HepG2 (cell line): ENCODE measurements around the gene TRIM69. TPM values are rescaled to one million over a fixed set of nuclear protein-coding genes. Genes with fewer than 3 reads are reported as not detected.

Experiments used
- ARNT2 ChIP-seq: sonication (generic); formaldehyde crosslinking; IDR thresholded peaks from 2 replicates; pipeline ENCODE4 v1.8.0; 2022; ENCODE audit warnings: mild to moderate bottlenecking, low read depth, missing genetic modification reagents, moderate library complexity
- ERF ChIP-seq: IDR thresholded peaks from 2 replicates; pipeline ENCODE4 v1.6.1; 2018; ENCODE audit warnings: missing biosample characterization, missing genetic modification reagents
- HHEX ChIP-seq: IDR thresholded peaks from 2 replicates; pipeline ENCODE4 v1.6.1; 2016; ENCODE audit warnings: control low read depth
- IRF9 ChIP-seq: sonication (generic); formaldehyde crosslinking; IDR thresholded peaks from 2 replicates; pipeline ENCODE4 v1.8.0; 2022; ENCODE audit warnings: missing genetic modification reagents, mild to moderate bottlenecking, borderline replicate concordance
- KAT8 ChIP-seq: IDR thresholded peaks from 2 replicates; pipeline ENCODE4 v1.6.1; 2016; ENCODE audit warnings: missing genetic modification reagents, missing compliant biosample characterization
- MTERF4 ChIP-seq: sonication (generic); formaldehyde crosslinking; IDR thresholded peaks from 2 replicates; pipeline ENCODE4 v1.8.0; 2023; ENCODE audit warnings: mild to moderate bottlenecking, missing genetic modification reagents
- NFYB ChIP-seq: sonication (generic); formaldehyde crosslinking; IDR thresholded peaks from 2 replicates; pipeline ENCODE4 v1.4.0; 2020; ENCODE audit warnings: missing genetic modification reagents
- PRDM4 ChIP-seq: sonication (generic); formaldehyde crosslinking; IDR thresholded peaks from 2 replicates; pipeline ENCODE4 v1.9.0; 2021; ENCODE audit warnings: missing genetic modification reagents, borderline replicate concordance
- SALL1 ChIP-seq: sonication (generic); formaldehyde crosslinking; IDR thresholded peaks from 2 replicates; pipeline ENCODE4 v1.8.0; 2022; ENCODE audit warnings: mild to moderate bottlenecking, missing genetic modification reagents
- SRY ChIP-seq: sonication (generic); formaldehyde crosslinking; IDR thresholded peaks from 2 replicates; pipeline ENCODE4 v1.8.0; 2022; ENCODE audit warnings: mild to moderate bottlenecking, missing genetic modification reagents
- TSC22D2 ChIP-seq: sonication (generic); formaldehyde crosslinking; IDR thresholded peaks from 2 replicates; pipeline ENCODE4 v1.5.1; 2020; ENCODE audit warnings: missing genetic modification reagents, mild to moderate bottlenecking, borderline replicate concordance
- ZMYM4 ChIP-seq: sonication (generic); formaldehyde crosslinking; IDR thresholded peaks from 2 replicates; pipeline ENCODE4 v1.8.1; 2023; ENCODE audit warnings: mild to moderate bottlenecking, missing genetic modification reagents
- ZNF687 ChIP-seq: sonication (generic); formaldehyde crosslinking; IDR thresholded peaks from 2 replicates; pipeline ENCODE4 v1.5.1; 2020; ENCODE audit warnings: mild to moderate bottlenecking, missing genetic modification reagents, moderate library complexity
- ZNF737 ChIP-seq: sonication (generic); formaldehyde crosslinking; IDR thresholded peaks from 2 replicates; pipeline ENCODE4 v1.5.0; 2020; ENCODE audit warnings: missing genetic modification reagents, mild to moderate bottlenecking, borderline replicate concordance
- ZNF788 ChIP-seq: sonication (generic); formaldehyde crosslinking; IDR thresholded peaks from 2 replicates; pipeline ENCODE4 v1.5.0; 2020; ENCODE audit warnings: mild to moderate bottlenecking, missing genetic modification reagents, borderline replicate concordance
- ZNF792 ChIP-seq: IDR thresholded peaks from 2 replicates; pipeline ENCODE4 v1.6.1; 2016
- ZNF883 ChIP-seq: sonication (generic); formaldehyde crosslinking; IDR thresholded peaks from 2 replicates; pipeline ENCODE4 v1.5.1; 2020; ENCODE audit warnings: mild to moderate bottlenecking, missing genetic modification reagents; ENCODE audit errors: not compliant biosample characterization
- ZSCAN29 ChIP-seq: sonication (generic); formaldehyde crosslinking; conservative IDR thresholded peaks from 2 replicates; pipeline ENCODE4 v1.4.0; 2020; ENCODE audit warnings: mild to moderate bottlenecking, missing genetic modification reagents
- ZSCAN5A ChIP-seq: sonication (generic); formaldehyde crosslinking; IDR thresholded peaks from 2 replicates; pipeline ENCODE4 v1.8.0; 2022; ENCODE audit warnings: mild to moderate bottlenecking, missing genetic modification reagents, borderline replicate concordance
- polyA plus RNA-seq, 8 experiments: library from polyadenylated mRNA; depleted of rRNA in 3 of 8; stranded (reverse) in 7 of 8; unstranded in 1 of 8; fragments of >200 nt; fragmentation: Illumina TruSeq in 4 of 8; extraction: Trizol in 4 of 8; gene quantifications; 2 replicates each; pipeline versions ENCODE4 v1.2.1 to v1.2.3, GENCODE V29; 2011 to 2016; ENCODE audit warnings: low read depth in 4 of 8, missing spikeins in 1 of 8, mixed read lengths in 1 of 8; ENCODE audit not compliant: insufficient read depth in 1 of 8
- total RNA-seq, 5 experiments: library from RNA; depleted of rRNA; stranded (reverse); fragments of >200 nt; fragmentation: Illumina TruSeq; extraction: Trizol; gene quantifications; 2 replicates each; pipeline ENCODE4 v1.2.3, GENCODE V29; 2016; ENCODE audit warnings: low read depth in 1 of 5

The TRIM69 gene
- total and polyA plus RNA-seq, 2 of the 13 experiments (the other 11 are each of a cell fraction or from before 2014, with no cell fraction given) = 2.6 to 3.2 TPM

GRCh38 chr15:44711096-44711742 lies 25.1 kb upstream of the TRIM69 start, which contains the start of the genes B2M and PATL2 (continued):
- TF ChIP-seq KAT8 (CRISPR knock-in tag) (peak; percentile 15; the same call in 1 of the 2 replicates), PRDM4 (0 out of 2 replicates have a peak, but pooled peaks have one; percentile 46), ZNF687 (CRISPR knock-in tag) (peak; percentile 87), IRF9 (CRISPR knock-in tag) (no peak), ZNF737 (0 out of 2 replicates have a peak, but pooled peaks have one; percentile 45), ZNF792 (CRISPR knock-in tag) (peak; percentile 34; the same call in 1 of the 2 replicates), NFYB (CRISPR knock-in tag) (peak; percentile 95), HHEX (CRISPR knock-in tag) (no peak), MTERF4 (peak; percentile 52), SALL1 (CRISPR knock-in tag) (peak; percentile 67), ARNT2 (CRISPR knock-in tag) (0 out of 2 replicates have a peak, but pooled peaks have one; percentile 10), ZMYM4 (CRISPR knock-in tag) (peak; percentile 83), ZSCAN29 (CRISPR knock-in tag) (no peak), ERF (peak; percentile 68; the same call in 1 of the 2 replicates), SRY (CRISPR knock-in tag) (peak; percentile 95), ZNF788 (peak; percentile 88; the same call in 1 of the 2 replicates), ZSCAN5A (0 out of 2 replicates have a peak, but pooled peaks have one; percentile 29), TSC22D2 (no peak), ZNF883 (CRISPR knock-in tag) (peak; percentile 49)
